Measurements from ENCODE around the gene SLC10A4. TPM values are rescaled to one million over a fixed set of nuclear protein-coding genes. Genes with fewer than 3 reads are reported as not detected.

The SLC10A4 gene
- total and polyA plus RNA-seq, 4 donors = 0.16 to 1.9 (median 0.21) TPM; not detected in 1

GRCh38 chr4:48499551-48500066 lies 16.5 kb downstream of the SLC10A4 start:
- Histone ChIP-seq H3K27me3 (ENCODE audit: control insufficient read depth in 3 of 3, insufficient read depth in 3 of 3, low read length in 2 of 3) (no peaks in the 10 kb centered on the region), H3K9me3 (ENCODE audit: control insufficient read depth in 4 of 4, insufficient read depth in 3 of 4, low read length in 3 of 4) (no peaks in the 10 kb centered on the region), H3K4me1 (ENCODE audit: control insufficient read depth in 5 of 5, insufficient read depth in 5 of 5, low read length in 5 of 5) (peaks cover 0 to 2% (median 0%) of the 10 kb centered on the region in 5 donors), H3K9ac (ENCODE audit: insufficient read depth in 1 of 2, low read length in 2 of 2) (no peak overlapping the region), H3K36me3 (ENCODE audit: control insufficient read depth in 4 of 4, insufficient read depth in 4 of 4, low read length in 4 of 4) (peaks cover 4 to 12% (median 10%) of the 10 kb centered on the region in 4 donors), H3K27ac (ENCODE audit: low read depth in 1 of 2, low read length in 1 of 2) (no peak overlapping the region), H3K4me3 (no peak overlapping the region)
- no peak for DNase-seq
- 83 to 89% methylated on average over 3 of the region's 3 CpGs for WGBS, 2 donors
- no peak for TF ChIP-seq CTCF (IDR thresholded peaks at IDR 0.05; ENCODE audit: control extremely low read depth, extremely low read depth)
- no peak for ATAC-seq (ENCODE audit: insufficient read depth, low FRiP score)

- Histone ChIP-seq H3K36me3 (ENCODE audit: control insufficient read depth in 4 of 4, insufficient read depth in 4 of 4, low read length in 4 of 4) (peaks cover 4 to 22% (median 13%) of the 10 kb centered on the region in 4 donors), H3K4me1 (ENCODE audit: control insufficient read depth in 5 of 5, insufficient read depth in 5 of 5, low read length in 5 of 5) (no peaks in the 10 kb centered on the region), H3K27ac (ENCODE audit: low read depth in 1 of 2, low read length in 1 of 2) (no peak overlapping the region), H3K9me3 (ENCODE audit: control insufficient read depth in 4 of 4, insufficient read depth in 3 of 4, low read length in 3 of 4) (no peaks in the 10 kb centered on the region), H3K27me3 (ENCODE audit: control insufficient read depth in 3 of 3, insufficient read depth in 3 of 3, low read length in 2 of 3) (no peaks in the 10 kb centered on the region), H3K9ac (ENCODE audit: insufficient read depth in 1 of 2, low read length in 2 of 2) (no peak overlapping the region), H3K4me3 (no peak overlapping the region)
- 68 to 69% methylated on average over 4 of the region's 4 CpGs for WGBS, 2 donors
- no peak for ATAC-seq (ENCODE audit: insufficient read depth, low FRiP score)
- no peak for DNase-seq
- TF ChIP-seq CTCF (IDR thresholded peaks at IDR 0.05; ENCODE audit: control extremely low read depth, extremely low read depth) = no peak
Measured at GRCh38 chr4:48503233-48504025, 20.3 kb downstream of the SLC10A4 start.

- DNase-seq (no peak), ATAC-seq (ENCODE audit: insufficient read depth, low FRiP score) (no peak)
- H3K27ac ChIP-seq (ENCODE audit: low read depth in 1 of 2, low read length in 1 of 2) = no peak overlapping the region
- 96% methylated on average over 2 of the region's 2 CpGs for WGBS, 2 donors
- no peaks in the 10 kb centered on the region for H3K27me3 ChIP-seq (ENCODE audit: control insufficient read depth in 3 of 3, insufficient read depth in 3 of 3, low read length in 2 of 3)
- peaks cover under 1 to 23% (median 12%) of the 10 kb centered on the region in 4 donors for H3K36me3 ChIP-seq (ENCODE audit: control insufficient read depth in 4 of 4, insufficient read depth in 4 of 4, low read length in 4 of 4)
- no peaks in the 10 kb centered on the region for H3K4me1 ChIP-seq (ENCODE audit: control insufficient read depth in 5 of 5, insufficient read depth in 5 of 5, low read length in 5 of 5)
- H3K4me3 ChIP-seq = no peak overlapping the region
- TF ChIP-seq CTCF (IDR thresholded peaks at IDR 0.05; ENCODE audit: control extremely low read depth, extremely low read depth) = no peak
- H3K9me3 ChIP-seq (ENCODE audit: control insufficient read depth in 4 of 4, insufficient read depth in 3 of 4, low read length in 3 of 4) = no peaks in the 10 kb centered on the region
- no peak overlapping the region for H3K9ac ChIP-seq (ENCODE audit: insufficient read depth in 1 of 2, low read length in 2 of 2)
Measured at GRCh38 chr4:48504026-48504330, 20.8 kb downstream of the SLC10A4 start.
